ENCODE data around the gene SCAP. TPM values are rescaled to one million over a fixed set of nuclear protein-coding genes. Genes with fewer than 3 reads are reported as not detected.

Gene SCAP
- total and polyA plus RNA-seq, 2 of the 13 experiments (the other 11 are each of a cell fraction or from before 2014, with no cell fraction given), result 40.4 to 53.3 TPM

DNA sequence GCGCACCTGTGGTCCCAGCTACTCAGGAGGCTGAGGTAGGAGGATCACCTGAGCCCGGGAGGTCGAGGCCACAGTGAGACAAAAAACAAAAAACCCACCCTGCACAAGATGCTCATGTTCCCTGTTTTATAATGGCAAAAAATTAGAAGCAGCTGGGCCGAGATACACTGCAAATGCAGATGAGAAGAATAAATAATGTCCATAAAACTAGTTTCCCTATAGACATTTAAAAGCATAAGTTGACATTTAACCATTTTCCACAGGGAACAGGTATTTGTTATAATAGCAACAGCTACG lies 537 bp upstream of the SCAP start (continued):
- no peak for TF ChIP-seq ZNF562 (CRISPR knock-in tag; IDR thresholded peaks at IDR 0.05; ENCODE audit: borderline replicate concordance)
- TF ChIP-seq, protein P1, sequence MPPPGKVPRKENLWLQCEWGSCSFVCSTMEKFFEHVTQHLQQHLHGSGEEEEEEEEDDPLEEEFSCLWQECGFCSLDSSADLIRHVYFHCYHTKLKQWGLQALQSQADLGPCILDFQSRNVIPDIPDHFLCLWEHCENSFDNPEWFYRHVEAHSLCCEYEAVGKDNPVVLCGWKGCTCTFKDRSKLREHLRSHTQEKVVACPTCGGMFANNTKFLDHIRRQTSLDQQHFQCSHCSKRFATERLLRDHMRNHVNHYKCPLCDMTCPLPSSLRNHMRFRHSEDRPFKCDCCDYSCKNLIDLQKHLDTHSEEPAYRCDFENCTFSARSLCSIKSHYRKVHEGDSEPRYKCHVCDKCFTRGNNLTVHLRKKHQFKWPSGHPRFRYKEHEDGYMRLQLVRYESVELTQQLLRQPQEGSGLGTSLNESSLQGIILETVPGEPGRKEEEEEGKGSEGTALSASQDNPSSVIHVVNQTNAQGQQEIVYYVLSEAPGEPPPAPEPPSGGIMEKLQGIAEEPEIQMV (CRISPR knock-in tag; IDR thresholded peaks at IDR 0.05; ENCODE audit: low read depth), result no peak
- TF ChIP-seq NR2C2 (CRISPR knock-in tag; IDR thresholded peaks at IDR 0.05; ENCODE audit: borderline replicate concordance), result no peak
- TF ChIP-seq, protein P2, sequence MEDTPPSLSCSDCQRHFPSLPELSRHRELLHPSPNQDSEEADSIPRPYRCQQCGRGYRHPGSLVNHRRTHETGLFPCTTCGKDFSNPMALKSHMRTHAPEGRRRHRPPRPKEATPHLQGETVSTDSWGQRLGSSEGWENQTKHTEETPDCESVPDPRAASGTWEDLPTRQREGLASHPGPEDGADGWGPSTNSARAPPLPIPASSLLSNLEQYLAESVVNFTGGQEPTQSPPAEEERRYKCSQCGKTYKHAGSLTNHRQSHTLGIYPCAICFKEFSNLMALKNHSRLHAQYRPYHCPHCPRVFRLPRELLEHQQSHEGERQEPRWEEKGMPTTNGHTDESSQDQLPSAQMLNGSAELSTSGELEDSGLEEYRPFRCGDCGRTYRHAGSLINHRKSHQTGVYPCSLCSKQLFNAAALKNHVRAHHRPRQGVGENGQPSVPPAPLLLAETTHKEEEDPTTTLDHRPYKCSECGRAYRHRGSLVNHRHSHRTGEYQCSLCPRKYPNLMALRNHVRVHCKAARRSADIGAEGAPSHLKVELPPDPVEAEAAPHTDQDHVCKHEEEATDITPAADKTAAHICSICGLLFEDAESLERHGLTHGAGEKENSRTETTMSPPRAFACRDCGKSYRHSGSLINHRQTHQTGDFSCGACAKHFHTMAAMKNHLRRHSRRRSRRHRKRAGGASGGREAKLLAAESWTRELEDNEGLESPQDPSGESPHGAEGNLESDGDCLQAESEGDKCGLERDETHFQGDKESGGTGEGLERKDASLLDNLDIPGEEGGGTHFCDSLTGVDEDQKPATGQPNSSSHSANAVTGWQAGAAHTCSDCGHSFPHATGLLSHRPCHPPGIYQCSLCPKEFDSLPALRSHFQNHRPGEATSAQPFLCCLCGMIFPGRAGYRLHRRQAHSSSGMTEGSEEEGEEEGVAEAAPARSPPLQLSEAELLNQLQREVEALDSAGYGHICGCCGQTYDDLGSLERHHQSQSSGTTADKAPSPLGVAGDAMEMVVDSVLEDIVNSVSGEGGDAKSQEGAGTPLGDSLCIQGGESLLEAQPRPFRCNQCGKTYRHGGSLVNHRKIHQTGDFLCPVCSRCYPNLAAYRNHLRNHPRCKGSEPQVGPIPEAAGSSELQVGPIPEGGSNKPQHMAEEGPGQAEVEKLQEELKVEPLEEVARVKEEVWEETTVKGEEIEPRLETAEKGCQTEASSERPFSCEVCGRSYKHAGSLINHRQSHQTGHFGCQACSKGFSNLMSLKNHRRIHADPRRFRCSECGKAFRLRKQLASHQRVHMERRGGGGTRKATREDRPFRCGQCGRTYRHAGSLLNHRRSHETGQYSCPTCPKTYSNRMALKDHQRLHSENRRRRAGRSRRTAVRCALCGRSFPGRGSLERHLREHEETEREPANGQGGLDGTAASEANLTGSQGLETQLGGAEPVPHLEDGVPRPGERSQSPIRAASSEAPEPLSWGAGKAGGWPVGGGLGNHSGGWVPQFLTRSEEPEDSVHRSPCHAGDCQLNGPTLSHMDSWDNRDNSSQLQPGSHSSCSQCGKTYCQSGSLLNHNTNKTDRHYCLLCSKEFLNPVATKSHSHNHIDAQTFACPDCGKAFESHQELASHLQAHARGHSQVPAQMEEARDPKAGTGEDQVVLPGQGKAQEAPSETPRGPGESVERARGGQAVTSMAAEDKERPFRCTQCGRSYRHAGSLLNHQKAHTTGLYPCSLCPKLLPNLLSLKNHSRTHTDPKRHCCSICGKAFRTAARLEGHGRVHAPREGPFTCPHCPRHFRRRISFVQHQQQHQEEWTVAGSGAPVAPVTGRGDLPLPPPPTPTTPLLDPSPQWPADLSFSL (CRISPR knock-in tag; IDR thresholded peaks at IDR 0.05), result 0 out of 2 replicates have a peak, but pooled peaks have one; percentile 23
- TF ChIP-seq, protein P3, sequence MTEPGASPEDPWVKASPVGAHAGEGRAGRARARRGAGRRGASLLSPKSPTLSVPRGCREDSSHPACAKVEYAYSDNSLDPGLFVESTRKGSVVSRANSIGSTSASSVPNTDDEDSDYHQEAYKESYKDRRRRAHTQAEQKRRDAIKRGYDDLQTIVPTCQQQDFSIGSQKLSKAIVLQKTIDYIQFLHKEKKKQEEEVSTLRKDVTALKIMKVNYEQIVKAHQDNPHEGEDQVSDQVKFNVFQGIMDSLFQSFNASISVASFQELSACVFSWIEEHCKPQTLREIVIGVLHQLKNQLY (CRISPR knock-in tag; IDR thresholded peaks at IDR 0.05), result no peak
- peak; percentile 99; the same call in 1 of the 2 replicates for TF ChIP-seq ZNF460 (CRISPR knock-in tag; IDR thresholded peaks at IDR 0.05; ENCODE audit: borderline replicate concordance)
- TF ChIP-seq, protein P4, sequence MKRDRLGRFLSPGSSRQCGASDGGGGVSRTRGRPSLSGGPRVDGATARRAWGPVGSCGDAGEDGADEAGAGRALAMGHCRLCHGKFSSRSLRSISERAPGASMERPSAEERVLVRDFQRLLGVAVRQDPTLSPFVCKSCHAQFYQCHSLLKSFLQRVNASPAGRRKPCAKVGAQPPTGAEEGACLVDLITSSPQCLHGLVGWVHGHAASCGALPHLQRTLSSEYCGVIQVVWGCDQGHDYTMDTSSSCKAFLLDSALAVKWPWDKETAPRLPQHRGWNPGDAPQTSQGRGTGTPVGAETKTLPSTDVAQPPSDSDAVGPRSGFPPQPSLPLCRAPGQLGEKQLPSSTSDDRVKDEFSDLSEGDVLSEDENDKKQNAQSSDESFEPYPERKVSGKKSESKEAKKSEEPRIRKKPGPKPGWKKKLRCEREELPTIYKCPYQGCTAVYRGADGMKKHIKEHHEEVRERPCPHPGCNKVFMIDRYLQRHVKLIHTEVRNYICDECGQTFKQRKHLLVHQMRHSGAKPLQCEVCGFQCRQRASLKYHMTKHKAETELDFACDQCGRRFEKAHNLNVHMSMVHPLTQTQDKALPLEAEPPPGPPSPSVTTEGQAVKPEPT (CRISPR knock-in tag; IDR thresholded peaks at IDR 0.05; ENCODE audit: low read depth), result no peak
- TF ChIP-seq, protein P5, sequence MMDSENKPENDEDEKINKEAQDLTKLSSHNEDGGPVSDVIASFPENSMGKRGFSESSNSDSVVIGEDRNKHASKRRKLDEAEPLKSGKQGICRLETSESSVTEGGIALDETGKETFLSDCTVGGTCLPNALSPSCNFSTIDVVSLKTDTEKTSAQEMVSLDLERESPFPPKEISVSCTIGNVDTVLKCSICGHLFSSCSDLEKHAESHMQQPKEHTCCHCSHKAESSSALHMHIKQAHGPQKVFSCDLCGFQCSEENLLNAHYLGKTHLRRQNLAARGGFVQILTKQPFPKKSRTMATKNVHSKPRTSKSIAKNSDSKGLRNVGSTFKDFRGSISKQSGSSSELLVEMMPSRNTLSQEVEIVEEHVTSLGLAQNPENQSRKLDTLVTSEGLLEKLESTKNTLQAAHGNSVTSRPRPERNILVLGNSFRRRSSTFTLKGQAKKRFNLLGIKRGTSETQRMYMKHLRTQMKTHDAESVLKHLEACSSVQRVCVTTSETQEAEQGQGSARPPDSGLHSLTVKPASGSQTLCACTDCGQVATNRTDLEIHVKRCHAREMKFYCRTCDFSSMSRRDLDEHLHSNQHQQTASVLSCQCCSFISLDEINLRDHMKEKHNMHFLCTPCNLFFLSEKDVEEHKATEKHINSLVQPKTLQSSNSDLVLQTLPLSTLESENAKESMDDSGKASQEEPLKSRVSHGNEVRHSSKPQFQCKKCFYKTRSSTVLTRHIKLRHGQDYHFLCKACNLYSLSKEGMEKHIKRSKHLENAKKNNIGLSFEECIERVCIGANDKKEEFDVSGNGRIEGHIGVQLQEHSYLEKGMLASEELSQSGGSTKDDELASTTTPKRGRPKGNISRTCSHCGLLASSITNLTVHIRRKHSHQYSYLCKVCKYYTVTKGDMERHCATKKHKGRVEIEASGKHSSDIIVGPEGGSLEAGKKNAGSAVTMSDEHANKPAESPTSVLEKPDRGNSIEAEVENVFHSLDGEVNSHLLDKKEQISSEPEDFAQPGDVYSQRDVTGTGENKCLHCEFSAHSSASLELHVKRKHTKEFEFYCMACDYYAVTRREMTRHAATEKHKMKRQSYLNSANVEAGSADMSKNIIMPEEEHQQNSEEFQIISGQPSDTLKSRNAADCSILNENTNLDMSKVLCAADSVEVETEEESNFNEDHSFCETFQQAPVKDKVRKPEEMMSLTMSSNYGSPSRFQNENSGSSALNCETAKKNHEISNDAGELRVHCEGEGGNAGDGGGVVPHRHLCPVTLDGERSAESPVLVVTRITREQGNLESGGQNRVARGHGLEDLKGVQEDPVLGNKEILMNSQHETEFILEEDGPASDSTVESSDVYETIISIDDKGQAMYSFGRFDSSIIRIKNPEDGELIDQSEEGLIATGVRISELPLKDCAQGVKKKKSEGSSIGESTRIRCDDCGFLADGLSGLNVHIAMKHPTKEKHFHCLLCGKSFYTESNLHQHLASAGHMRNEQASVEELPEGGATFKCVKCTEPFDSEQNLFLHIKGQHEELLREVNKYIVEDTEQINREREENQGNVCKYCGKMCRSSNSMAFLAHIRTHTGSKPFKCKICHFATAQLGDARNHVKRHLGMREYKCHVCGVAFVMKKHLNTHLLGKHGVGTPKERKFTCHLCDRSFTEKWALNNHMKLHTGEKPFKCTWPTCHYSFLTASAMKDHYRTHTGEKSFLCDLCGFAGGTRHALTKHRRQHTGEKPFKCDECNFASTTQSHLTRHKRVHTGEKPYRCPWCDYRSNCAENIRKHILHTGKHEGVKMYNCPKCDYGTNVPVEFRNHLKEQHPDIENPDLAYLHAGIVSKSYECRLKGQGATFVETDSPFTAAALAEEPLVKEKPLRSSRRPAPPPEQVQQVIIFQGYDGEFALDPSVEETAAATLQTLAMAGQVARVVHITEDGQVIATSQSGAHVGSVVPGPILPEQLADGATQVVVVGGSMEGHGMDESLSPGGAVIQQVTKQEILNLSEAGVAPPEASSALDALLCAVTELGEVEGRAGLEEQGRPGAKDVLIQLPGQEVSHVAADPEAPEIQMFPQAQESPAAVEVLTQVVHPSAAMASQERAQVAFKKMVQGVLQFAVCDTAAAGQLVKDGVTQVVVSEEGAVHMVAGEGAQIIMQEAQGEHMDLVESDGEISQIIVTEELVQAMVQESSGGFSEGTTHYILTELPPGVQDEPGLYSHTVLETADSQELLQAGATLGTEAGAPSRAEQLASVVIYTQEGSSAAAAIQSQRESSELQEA (CRISPR knock-in tag; IDR thresholded peaks at IDR 0.05; ENCODE audit: not compliant biosample characterization), result no peak
- 0 out of 2 replicates have a peak, but pooled peaks have one; percentile 6 for TF ChIP-seq ZNF891 (CRISPR knock-in tag; IDR thresholded peaks at IDR 0.05)
- TF ChIP-seq ZNF335 (CRISPR knock-in tag; IDR thresholded peaks at IDR 0.05), result no peak

All from HepG2 (cell line).